22Rv1 (cell line): Measurements from ENCODE around the gene INO80.

Experiments used
- ZFX ChIP-seq: fragments of 450-650 bp; IDR thresholded peaks from 2 replicates; pipeline ENCODE4 v1.6.1; 2017; ENCODE audit warnings: antibody characterized with exemption, borderline replicate concordance
- TF ChIP-seq, protein P1 (sequence below): fragments of 450-650 bp; IDR thresholded peaks from 2 replicates; pipeline ENCODE4 v1.5.1; 2017; ENCODE audit warnings: mild to moderate bottlenecking

DNA sequence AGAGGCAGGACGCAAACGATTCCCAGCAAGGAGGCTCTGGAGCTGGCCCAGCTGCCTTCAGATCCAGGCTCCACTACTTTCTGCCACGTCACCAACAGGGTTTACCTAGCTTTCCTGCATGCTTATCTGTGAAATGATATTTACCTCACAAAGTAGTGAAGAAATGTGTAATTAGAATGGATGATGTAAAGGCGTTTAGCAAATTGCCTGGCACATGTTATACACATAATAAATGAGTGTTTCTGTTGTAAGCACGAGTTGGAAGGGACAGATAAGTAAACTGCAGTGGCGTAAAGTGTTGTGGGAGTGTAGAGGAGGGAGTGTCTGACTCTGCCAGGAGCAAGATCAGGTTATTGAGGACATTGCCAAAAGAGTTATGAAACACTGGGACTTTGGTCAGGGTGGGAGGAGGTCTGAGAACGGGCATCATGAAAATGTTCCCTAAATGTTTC, 166.3 kb downstream of the INO80 start:
- TF ChIP-seq, protein P1, sequence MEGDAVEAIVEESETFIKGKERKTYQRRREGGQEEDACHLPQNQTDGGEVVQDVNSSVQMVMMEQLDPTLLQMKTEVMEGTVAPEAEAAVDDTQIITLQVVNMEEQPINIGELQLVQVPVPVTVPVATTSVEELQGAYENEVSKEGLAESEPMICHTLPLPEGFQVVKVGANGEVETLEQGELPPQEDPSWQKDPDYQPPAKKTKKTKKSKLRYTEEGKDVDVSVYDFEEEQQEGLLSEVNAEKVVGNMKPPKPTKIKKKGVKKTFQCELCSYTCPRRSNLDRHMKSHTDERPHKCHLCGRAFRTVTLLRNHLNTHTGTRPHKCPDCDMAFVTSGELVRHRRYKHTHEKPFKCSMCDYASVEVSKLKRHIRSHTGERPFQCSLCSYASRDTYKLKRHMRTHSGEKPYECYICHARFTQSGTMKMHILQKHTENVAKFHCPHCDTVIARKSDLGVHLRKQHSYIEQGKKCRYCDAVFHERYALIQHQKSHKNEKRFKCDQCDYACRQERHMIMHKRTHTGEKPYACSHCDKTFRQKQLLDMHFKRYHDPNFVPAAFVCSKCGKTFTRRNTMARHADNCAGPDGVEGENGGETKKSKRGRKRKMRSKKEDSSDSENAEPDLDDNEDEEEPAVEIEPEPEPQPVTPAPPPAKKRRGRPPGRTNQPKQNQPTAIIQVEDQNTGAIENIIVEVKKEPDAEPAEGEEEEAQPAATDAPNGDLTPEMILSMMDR, result no peak
- TF ChIP-seq ZFX, result no peak
